HG03460 (cell line): ENCODE results near the gene COL6A1.
"Not testable (repeated sequence)": the region's sequence is repeated elsewhere in the genome, so short reads cannot be mapped to it uniquely, and the experiment has no call there.

ENCODE experiments used
- ATAC-seq: cut with Tn5 transposase; IDR thresholded peaks from one replicate; pipeline ENCODE4 v1.9.1; 2021; ENCODE audit not compliant: unreplicated experiment

The COL6A1 gene

DNA sequence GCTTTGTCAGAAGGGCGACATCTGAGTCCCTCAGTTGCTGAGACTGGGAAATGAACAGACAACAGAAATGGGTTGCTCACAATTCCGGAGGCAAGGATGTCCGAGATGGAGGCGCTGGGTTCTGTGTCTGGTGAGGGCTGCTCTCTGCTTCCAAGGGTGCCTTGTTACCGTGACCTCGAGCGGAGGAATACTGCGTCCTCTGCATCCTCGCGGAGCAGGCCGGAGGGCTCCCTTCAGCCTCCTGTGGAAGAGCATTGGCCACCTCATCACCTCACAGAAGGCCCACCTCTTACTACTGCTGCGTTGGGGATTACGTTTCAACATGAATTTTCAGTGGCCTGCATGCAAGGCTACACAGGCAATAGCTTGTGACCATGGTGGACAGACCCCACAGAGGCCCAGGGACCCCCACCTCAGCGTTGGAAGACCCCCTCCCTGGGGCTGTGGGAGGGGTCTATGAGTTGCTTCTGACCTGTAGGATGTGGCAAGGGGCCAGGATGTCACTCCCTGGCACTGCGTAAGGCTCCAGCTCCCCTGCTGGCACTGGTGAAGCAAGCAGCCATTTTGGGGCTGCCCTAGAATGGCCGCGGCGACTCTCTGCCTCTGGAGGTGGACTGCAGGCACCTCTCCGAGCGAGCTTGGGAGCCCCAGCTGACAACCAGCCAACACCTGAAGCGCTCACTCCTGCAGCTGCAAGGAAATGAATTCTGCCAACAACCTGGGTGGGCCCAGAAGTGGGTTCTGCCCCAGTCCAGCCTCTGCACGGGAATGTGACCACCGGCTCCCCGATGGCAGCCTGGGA is 36.3 kb upstream of the COL6A1 start:
- no peak for ATAC-seq

DNA sequence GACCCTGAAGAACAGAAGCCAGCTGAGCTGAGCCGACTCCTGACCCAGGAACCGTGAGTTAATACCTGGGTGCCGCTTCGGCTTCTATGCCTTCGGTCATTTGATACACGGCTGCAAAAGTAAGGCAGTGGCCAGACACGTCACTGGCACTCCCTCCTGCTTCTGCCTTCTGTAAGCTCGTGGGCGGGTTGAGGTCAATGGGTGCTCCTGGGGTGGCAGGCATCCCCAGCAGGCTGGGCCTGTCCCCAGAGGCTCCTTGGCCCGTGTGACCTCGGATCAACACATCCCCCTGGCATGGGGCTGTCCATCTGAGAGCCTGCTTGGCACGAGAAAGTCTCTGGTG is 35.7 kb upstream of the COL6A1 start:
- ATAC-seq, result no peak

DNA sequence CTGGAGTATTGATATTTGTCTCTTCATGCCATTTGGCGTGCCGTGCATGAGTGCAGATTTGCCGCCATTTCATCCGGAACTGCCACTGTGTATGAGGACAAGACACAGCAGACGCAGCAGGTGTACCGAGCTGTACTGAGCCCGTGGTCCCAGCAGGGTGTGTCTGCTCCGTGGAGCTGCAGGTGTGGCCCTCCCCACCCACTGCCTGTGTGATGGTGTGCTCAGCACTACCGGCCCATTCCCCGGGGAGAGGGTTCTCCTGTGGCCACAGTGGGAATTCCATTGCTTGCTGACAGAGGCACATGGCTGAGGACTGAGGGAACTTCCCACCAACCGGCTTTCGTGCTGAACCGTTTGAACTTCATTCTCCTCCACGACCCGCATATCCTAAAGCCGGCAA is 34.3 kb upstream of the COL6A1 start:
- no peak for ATAC-seq

DNA sequence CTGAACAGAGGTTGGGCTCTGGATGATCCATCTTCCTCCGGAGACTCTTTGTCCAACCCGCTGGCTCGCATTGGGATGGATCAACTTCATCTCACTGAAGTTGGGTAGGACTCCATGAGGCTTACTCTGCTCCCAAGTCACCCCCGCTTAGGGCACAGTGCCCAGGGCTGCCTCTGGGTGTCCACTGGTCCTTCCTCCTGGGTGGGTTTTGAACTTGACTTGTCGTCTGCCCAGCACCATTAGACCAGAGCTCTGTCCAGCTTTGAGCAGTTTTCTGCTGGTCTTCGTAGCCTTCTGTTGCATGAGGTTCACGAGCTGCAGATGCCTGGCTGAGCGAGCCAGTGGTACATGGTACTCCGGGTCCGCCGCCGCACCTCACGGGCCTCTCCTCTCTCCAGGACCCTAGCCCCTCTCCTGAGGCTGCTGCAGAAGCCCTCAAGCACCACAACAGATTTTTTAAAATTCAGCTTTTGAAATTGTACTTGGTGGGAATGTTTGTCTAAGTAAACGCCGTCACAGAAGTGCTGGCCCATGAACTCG is 33.8 kb upstream of the COL6A1 start:
- ATAC-seq, result no peak

DNA sequence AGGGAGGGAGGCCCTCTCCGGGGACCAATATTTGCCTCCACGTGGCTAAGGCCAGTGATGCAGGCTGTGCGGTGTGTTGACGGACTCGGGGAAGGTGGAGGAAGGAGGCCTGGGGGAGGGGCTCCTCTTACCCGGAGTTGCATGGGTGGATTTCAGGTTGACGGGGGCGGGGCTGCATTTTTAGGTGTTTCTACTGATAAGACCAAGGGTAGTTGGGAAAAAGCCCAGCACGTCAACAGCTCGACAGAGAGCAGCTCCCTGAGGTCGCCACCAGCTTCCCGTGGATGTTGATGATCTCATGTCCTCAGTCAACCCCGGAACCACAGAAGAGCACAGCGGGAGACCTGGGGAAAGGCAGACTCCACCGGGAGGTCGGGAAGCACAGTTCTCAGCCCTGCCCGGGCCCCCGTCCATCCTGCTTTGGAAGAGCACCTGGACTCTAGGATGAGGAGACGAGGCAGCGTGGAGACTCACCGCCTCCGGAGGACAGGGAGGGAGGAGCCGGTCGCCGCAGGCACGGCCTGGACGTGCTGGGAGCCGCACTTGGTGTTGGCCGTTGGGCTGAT is 32.9 kb upstream of the COL6A1 start:
- no peak for ATAC-seq

DNA sequence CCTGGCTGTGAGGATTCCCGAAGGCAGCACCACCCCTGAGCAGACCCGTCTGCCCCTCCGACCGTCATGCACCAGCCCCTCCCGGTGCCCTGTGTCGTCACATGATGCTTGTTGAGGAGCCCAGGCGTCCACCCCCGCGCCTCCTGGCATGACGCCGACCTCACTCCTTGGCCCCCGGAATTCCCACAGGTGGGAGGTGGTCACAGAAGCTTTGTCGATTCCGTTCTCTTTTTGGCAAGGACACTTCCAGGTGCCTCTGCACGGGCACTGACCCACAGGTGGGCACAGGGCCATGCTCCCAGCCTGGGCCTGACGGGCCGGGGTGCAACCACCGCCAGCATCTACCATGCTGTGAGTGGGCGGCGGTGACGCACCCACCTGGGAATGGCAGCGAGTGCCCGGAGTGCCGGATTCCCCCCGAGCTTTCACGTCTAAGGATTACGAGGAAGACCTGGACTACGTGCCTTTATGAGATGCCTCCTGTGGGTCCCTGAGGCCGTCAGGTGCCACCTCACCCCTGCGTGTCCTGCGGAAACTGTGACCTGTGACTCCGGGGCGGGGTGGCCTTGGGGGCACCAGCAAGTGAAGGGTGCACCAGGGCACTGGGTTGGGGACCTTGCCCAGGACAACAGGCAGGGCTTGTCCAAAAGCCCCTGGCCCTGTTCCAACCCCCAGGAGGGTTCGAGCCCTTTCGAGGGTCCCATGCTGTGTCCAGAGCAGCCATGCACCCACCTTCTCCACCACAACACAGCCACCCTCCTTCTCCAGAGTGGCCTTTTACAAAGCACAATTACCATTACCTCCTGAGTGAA is 31.4 kb upstream of the COL6A1 start:
- ATAC-seq, result no peak

DNA sequence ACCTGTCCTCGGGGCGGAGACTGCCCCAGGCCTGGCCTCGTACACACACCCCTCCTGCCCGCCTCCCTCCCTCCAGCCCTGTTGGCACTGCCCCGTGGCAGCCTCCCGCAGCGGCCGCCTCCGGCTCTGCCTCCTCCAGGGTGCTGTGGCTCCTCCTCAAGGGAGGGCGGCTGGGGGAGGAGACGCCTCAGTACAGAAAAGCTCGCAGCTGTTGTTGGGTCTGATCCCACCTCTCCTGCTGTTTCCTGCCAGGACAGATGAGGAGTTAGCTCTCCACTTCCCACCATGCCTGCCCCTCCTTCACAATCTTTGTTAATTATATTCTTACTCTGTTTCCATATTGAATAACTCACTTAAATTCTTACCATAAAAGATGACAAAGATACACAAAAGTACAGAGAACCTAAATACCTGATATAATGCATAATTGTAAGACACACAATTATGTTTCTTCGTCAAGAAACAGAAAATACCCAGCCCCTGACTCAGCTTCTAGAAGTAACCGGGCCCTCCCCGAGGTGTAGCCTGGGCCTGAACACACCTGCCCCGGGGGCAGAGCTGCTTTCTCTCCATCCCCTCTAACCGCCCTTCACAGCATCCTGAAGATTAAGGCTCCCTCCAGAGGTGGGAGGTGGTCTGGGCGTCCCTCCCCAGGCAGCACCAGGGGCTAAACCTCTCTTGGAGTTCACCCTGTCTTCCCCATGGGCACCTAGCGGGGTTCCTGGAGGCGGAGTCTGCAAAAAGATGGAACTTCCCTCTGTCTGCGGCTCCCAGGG is 30.6 kb upstream of the COL6A1 start:
- no peak for ATAC-seq

DNA sequence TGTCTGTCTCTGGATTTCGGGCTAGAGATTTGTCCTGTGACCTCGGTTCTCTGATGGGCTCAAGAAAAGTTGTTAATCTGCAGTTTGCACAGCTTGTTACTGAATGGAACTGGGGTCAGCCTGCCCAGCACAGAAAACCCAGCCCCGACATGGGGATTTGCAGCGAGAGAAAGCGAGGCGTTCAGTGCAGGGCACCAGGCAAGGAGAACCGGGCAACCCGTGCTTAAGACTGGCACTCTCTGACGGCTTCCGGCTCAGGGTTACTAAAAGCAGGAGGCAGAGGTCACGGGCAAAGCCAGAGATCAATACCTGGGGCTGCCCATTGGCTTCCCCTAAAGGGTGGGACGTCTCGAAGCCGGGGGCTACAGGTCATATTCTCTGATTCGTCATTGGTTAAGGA is 29.9 kb upstream of the COL6A1 start:
- no peak for ATAC-seq

DNA sequence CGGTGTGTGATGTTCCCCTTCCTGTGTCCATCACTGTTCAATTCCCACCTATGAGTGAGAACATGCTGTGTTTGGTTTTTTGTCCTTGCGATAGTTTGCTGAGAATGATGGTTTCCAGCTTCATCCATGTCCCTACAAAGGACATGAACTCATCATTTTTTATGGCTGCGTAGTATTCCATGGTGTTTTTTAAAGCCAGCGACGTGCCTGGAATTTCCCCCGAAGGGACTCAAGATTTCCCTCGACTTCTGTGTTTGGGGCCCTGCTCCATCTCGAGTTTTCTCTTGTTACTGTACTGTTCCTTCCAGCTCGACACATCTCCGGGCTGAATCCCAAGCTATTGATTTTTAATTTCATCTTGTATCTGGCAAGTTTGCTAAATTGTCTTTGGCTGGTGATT is 29.0 kb upstream of the COL6A1 start:
- not testable (repeated sequence) for ATAC-seq

DNA sequence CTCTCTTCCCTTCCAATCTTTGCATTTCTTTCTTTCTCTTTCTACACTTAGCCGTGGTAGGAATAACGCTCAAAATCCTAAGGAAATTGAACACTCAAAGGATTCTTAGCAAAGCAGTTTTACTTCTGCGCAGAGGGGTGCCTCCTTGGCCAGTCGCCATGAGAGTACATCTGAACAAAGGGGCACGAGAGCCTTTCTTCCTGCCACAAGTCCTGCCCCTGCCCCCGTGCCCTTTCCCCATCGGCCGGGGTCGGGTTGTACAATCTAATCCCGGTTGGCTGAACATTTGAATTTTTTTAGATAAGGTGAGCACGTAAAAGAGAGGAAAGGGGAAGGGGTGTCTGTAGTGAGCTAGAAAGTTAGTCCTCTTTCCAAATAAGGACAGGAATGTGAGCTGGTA is 28.6 kb upstream of the COL6A1 start:
- no peak for ATAC-seq

DNA sequence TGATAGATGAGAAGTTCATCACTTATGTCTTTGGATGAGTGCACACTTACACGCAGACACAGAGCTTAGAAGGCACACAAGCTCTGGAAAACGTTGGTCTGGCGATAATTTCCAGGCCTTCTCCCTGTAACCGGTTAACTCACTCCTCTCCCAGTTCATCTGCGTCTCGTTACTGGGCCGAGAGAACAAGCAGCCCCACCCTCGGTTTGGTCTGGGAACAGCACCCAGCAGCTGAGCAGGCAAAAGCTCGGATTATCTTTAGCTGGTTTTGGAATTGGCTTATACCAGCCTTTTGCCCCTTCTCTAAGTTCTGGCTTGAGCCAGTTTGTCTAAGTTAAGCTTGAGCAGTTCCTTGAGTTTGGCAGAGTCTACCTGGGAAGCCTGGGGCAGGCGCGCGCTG is 27.3 kb upstream of the COL6A1 start:
- ATAC-seq, result no peak

DNA sequence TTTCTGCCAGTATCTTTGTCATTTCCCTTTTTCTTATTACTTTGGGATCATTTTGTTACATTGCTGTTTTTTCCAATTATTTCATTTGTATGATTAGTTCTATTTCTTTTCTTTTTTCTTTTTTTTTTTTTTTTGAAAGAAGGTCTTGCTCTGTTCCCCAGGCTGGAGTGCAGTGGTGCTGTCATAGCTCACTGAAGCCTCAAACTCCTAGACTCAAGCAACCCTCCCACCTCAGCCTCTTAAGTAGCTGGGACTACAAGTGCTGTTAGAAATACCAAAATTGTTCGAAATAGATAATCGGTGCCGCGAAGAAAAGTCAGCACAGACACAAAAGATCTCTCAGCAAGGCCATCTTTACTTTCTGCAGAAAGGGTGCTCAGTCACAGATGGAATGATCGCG is 26.6 kb upstream of the COL6A1 start:
- no peak for ATAC-seq

DNA sequence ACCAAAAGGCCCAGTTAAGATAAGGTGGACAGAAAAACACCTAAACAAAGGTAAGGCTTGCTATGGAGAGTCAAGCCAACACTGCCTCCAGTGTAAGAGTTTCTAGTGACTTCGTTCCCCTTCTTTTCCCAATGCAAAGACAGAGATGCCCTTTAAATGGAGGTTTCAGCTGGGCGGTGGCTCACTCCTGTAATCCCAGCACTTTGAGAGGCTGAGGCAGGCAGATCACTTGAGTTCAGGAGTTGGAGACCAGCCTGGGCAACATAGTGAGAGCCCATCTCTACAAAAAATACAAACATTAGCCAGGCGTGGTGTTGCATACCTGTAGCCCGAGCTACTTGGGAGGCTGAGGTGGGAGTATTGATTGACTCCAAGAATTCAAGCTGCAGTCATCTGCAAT is 24.0 kb upstream of the COL6A1 start:
- ATAC-seq, result no peak

DNA sequence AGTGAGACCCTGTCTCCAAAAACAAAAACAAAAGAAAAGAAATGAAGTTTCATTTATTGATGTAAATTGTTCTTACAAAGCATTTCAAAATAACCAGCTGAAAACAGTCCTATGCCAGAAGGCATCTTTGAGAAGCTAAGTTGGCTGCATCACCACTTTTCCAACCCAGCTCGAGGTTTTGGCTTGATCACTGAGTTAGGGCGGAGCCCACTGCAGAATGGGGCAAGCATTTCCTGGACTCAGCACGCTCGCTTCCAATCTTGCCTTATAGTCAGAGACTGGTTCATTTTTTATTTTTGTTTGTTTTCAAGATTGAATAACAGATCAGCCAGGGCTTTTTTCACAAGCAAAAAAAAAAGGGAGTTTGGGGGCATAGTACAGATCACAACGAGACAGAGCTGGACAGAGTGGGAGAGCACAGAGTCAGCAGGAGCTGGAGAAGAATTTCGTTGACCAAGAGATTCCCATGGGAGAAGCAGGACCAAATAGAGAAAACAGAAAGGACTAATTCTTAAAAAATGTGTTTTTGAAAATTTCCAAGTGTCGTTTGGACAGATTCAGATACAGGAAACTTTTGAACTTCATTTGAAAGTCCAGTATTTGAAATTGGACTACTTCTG is 23.5 kb upstream of the COL6A1 start:
- no peak for ATAC-seq

DNA sequence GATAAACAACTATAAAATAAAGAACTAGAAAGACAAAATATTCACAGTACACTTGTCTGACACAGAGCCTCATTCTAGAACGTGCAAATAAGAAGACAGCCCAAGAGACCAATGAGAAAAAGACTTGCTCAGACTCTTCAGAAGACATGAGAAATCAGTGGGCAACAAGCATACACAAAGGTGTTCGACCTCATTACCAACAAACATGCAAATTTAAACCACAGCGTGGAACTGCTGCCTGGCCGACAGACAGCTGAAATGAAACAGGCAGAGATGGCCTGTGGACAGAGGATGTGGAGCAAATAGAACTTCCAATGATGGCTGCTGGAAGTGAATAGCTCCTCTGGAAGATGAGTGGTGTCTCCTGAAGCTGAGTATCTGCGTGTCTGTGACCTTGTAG is 22.4 kb upstream of the COL6A1 start:
- ATAC-seq, result no peak

DNA sequence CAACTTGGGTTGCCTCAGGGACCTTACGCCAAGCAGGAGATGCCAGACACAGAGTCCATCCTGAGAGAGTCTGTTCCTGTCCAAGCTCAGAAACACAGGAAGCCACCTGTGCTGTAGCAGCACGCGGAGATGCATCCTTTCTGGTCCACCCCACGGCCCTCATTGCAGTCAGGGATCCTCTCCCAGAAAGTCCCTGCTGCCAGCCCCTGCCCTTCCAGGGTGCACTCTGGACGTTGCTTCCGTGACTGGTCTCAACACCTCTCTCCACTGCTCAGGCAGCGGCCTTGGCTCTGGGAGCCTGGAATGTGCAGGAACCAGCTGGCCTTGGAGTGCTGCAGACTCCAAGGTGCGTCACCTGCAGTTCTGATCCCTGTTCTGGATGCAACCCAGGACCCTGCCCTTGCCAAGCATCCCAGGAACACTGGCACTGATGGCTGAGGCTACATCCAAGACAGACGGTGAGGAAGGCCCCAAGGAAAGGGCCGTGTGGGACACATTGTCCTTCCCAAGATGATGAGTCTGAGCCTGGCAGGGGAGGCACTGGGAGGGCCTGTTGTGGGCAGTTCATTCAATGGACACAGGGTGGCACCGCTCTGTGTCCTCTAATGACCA is 21.7 kb upstream of the COL6A1 start:
- no peak for ATAC-seq

DNA sequence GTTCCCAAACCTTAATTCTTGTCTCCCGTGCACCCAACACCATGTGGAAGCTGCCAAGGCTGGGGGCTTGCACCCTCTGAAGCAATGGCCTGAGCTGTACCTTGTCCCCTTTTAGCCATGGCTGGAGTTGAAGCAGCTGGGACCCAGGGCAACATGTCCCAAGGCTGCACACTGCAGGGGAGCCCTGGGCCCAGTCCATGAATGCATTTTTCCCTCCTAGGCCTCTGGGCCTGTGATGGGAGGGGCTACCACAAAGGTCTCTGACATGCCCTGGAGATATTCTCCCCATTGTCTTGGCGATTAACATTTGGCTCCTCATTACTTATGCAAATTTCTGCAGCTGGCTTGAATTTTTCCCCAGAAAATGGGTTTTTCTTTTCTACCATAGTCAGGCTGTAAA is 20.2 kb upstream of the COL6A1 start:
- not testable (repeated sequence) for ATAC-seq

DNA sequence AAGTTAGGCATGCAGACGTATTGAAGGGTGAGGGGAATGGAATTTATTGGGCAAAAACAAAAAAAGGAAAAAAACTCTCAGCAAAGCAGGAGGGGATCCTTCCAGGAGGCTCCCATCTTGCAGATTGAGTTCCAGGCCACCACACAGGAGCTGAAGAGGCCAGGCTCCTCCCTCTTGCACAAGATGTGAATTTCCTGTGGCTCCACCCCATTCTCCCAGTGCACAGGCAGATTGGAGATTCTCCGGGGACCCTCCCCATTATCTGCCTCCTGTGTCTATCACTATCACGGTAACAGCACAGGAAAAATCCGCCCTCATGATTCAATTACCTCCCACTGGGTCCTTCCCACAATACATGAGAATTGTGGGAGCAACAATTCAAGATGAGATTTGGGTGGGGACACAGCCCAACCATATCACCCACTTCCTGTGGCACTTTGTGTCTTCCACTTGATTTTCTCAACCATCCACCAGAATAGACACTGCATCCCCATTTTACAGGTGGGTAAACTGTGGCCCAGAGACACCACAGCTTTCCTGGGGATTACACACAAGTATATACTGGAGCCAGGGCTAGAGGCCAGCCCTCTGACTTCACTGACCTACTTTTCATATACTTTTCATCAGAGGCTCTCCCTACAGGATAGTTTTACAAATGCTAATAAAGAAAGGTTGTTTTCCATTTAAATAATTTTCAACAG is 18.9 kb upstream of the COL6A1 start:
- no peak for ATAC-seq

DNA sequence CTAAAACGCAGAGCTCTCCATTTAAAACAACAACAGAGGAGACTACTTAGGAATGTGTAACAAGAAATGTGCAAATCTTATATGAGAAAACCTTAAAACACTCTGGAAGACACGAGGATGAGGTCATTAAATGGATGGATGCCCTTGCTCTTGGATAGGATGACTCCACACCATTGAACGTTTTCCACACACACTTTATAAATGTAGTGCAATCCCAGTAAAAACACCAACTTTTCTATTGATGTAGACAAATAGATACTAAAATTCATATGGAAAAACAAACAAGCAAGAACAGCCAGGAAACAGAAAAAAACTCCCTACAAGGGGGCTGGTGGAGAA is 18.4 kb upstream of the COL6A1 start:
- no peak for ATAC-seq

DNA sequence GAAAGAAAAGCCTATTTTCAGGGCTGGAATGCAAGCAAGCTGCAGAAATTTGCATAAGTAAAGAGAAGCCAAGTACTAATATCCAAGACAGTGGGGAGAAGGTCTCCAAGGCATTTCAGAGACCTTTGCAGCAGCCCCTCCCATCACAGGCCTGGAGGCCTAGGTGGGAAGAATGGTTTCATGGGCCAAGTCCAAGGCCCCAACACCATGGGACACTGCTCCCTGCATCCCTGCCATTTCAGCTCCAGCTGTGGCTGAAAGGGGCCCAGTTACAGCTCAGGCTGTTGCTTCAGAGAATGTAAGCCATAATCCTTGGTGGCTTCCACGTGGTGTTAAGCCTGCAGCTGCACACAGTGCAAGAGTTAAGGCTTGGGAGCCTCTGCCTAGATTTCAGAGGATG is 16.9 kb upstream of the COL6A1 start:
- no peak for ATAC-seq
